ENCODE results near the gene ACOT4. TPM values are rescaled to one million over a fixed set of nuclear protein-coding genes. Genes with fewer than 3 reads are reported as not detected.
A peak's percentile ranks its signal among the peaks of the same experiment; 100 is the strongest.
"Not testable (repeated sequence)": the region's sequence is repeated elsewhere in the genome, so short reads cannot be mapped to it uniquely, and the experiment has no call there.

Gene ACOT4
- total RNA-seq, 1 experiment from 2014 or later: 1.8 TPM

DNA sequence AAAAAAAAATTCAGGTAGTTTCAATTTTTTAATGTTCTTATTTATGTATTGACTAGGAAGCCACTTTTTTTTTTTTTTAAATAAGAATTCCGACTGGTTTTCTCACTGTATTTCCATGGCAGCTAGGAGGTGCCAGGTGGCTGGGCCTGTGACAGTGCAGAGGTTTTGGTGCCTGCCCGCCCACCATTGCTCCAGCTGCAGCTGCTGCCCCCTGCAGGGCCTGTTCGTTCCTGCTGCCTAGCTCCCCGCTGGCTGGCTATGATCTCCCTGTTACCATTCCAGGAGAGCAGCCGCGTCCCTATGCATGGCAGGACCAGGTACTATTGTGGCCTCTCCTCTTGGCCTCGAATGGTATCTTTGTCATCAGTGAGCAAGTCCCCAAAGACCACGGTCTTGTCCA is 20.8 kb upstream of the ACOT4 start:
- TF ChIP-seq, protein P1, sequence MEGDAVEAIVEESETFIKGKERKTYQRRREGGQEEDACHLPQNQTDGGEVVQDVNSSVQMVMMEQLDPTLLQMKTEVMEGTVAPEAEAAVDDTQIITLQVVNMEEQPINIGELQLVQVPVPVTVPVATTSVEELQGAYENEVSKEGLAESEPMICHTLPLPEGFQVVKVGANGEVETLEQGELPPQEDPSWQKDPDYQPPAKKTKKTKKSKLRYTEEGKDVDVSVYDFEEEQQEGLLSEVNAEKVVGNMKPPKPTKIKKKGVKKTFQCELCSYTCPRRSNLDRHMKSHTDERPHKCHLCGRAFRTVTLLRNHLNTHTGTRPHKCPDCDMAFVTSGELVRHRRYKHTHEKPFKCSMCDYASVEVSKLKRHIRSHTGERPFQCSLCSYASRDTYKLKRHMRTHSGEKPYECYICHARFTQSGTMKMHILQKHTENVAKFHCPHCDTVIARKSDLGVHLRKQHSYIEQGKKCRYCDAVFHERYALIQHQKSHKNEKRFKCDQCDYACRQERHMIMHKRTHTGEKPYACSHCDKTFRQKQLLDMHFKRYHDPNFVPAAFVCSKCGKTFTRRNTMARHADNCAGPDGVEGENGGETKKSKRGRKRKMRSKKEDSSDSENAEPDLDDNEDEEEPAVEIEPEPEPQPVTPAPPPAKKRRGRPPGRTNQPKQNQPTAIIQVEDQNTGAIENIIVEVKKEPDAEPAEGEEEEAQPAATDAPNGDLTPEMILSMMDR (conservative IDR thresholded peaks at IDR 0.05): peak; percentile 72
- not testable (repeated sequence) for H3K56ac ChIP-seq (ENCODE audit: insufficient read length, low read depth, low read length); H3K79me2 ChIP-seq (ENCODE audit: insufficient read depth, low read length); H2BK15ac ChIP-seq (ENCODE audit: low read depth, low read length); H3K9ac ChIP-seq (ENCODE audit: extremely low read depth, insufficient read length, low read length); H3K4me1 ChIP-seq (ENCODE audit: insufficient read depth, low read length); H3K4ac ChIP-seq (ENCODE audit: low read depth, low read length); H4K5ac ChIP-seq (ENCODE audit: insufficient read length, low read depth, low read length); H3K79me1 ChIP-seq (ENCODE audit: insufficient read depth, low read depth, low read length, poor library complexity, severe bottlenecking); H2BK12ac ChIP-seq (ENCODE audit: insufficient read length, low read depth, low read length); H4K91ac ChIP-seq (ENCODE audit: insufficient read length, low read depth, low read length); H4K8ac ChIP-seq (replicated peaks; ENCODE audit: insufficient read length, low read depth, low read length); H2BK5ac ChIP-seq (ENCODE audit: insufficient read length, low read length); H2BK120ac ChIP-seq (ENCODE audit: low read depth, low read length, poor library complexity, severe bottlenecking); H2BK20ac ChIP-seq (ENCODE audit: low read depth, low read length, poor library complexity, severe bottlenecking); H3T11ph ChIP-seq (ENCODE audit: low read length); H3K27me3 ChIP-seq (ENCODE audit: insufficient read depth, low read length); H2AK5ac ChIP-seq (ENCODE audit: insufficient read length, low read length); H4K20me1 ChIP-seq (ENCODE audit: control insufficient read depth, insufficient read depth, insufficient read length); H3K27ac Mint-ChIP-seq; H3K4me2 ChIP-seq (ENCODE audit: insufficient read depth, insufficient read length, low read length); H3K23ac ChIP-seq (ENCODE audit: insufficient read length, low read depth, low read length); H3K9me3 ChIP-seq (ENCODE audit: control insufficient read depth, low read depth, low read length); H3K14ac ChIP-seq (ENCODE audit: insufficient read depth, low read length); H2AFZ ChIP-seq (ENCODE audit: low read length); H3K18ac ChIP-seq (ENCODE audit: insufficient read length, low read depth, low read length); H3K23me2 ChIP-seq (ENCODE audit: insufficient read length, low read depth, low read length, poor library complexity, severe bottlenecking); H3K4me3 Mint-ChIP-seq; H3K27ac ChIP-seq (ENCODE audit: insufficient read length, low read depth, low read length); H3K9me3 Mint-ChIP-seq
- peaks cover 15% of the 10 kb centered on the region for H3K27me3 Mint-ChIP-seq (ENCODE audit: low read depth)
- no CpG with 5 or more reads among the region's 8 CpGs for WGBS (ENCODE audit: extremely low coverage, insufficient read length, low lambda C conversion rate)
- DNase-seq: peak; percentile 82
- peaks cover 2 to 26% (median 19%) of the 10 kb centered on the region in 3 experiments; a peak in 6 of 7 replicates for H3K36me3 Mint-ChIP-seq (ENCODE audit: insufficient read depth in 1 of 3, low read depth in 3 of 3)
- H3K4me1 Mint-ChIP-seq: peaks cover 24 to 31% of the 10 kb centered on the region in 2 experiments

- H3K4me3 Mint-ChIP-seq, DNase-seq: not testable (repeated sequence)
Observed at GRCh38 chr14:73573034-73573433, 18.6 kb upstream of the ACOT4 start.

More at GRCh38 chr14:73573034-73573433, 18.6 kb upstream of the ACOT4 start:
- not testable (repeated sequence) for H2BK12ac ChIP-seq (ENCODE audit: insufficient read length, low read depth, low read length); H3K9me3 Mint-ChIP-seq; H2BK5ac ChIP-seq (ENCODE audit: insufficient read length, low read length); H4K5ac ChIP-seq (ENCODE audit: insufficient read length, low read depth, low read length); H2AK5ac ChIP-seq (ENCODE audit: insufficient read length, low read length); H3K4me1 ChIP-seq (ENCODE audit: insufficient read depth, low read length); H3K27ac ChIP-seq (ENCODE audit: insufficient read length, low read depth, low read length); H3K27me3 ChIP-seq (ENCODE audit: insufficient read depth, low read length); H3K23ac ChIP-seq (ENCODE audit: insufficient read length, low read depth, low read length); H3K27me3 Mint-ChIP-seq (ENCODE audit: low read depth); H3K9me3 ChIP-seq (ENCODE audit: control insufficient read depth, low read depth, low read length); H3T11ph ChIP-seq (ENCODE audit: low read length); H3K4ac ChIP-seq (ENCODE audit: low read depth, low read length); H3K79me1 ChIP-seq (ENCODE audit: insufficient read depth, low read depth, low read length, poor library complexity, severe bottlenecking); H4K91ac ChIP-seq (ENCODE audit: insufficient read length, low read depth, low read length); H3K14ac ChIP-seq (ENCODE audit: insufficient read depth, low read length); H3K18ac ChIP-seq (ENCODE audit: insufficient read length, low read depth, low read length); H4K20me1 ChIP-seq (ENCODE audit: control insufficient read depth, insufficient read depth, insufficient read length); H3K9ac ChIP-seq (ENCODE audit: extremely low read depth, insufficient read length, low read length); H2BK120ac ChIP-seq (ENCODE audit: low read depth, low read length, poor library complexity, severe bottlenecking); H3K56ac ChIP-seq (ENCODE audit: insufficient read length, low read depth, low read length); H2BK20ac ChIP-seq (ENCODE audit: low read depth, low read length, poor library complexity, severe bottlenecking); H4K8ac ChIP-seq (replicated peaks; ENCODE audit: insufficient read length, low read depth, low read length); H3K23me2 ChIP-seq (ENCODE audit: insufficient read length, low read depth, low read length, poor library complexity, severe bottlenecking); H3K27ac Mint-ChIP-seq; H2BK15ac ChIP-seq (ENCODE audit: low read depth, low read length); H3K79me2 ChIP-seq (ENCODE audit: insufficient read depth, low read length); H2AFZ ChIP-seq (ENCODE audit: low read length); H3K4me2 ChIP-seq (ENCODE audit: insufficient read depth, insufficient read length, low read length)
- Mint-ChIP-seq H3K36me3 (ENCODE audit: insufficient read depth in 1 of 3, low read depth in 3 of 3) (peaks cover 0 to 16% (median 6%) of the 10 kb centered on the region in 3 experiments; a peak in 5 of 7 replicates), H3K4me1 (peaks cover 19 to 23% of the 10 kb centered on the region in 2 experiments)
- WGBS (ENCODE audit: extremely low coverage, insufficient read length, low lambda C conversion rate): no CpG with 5 or more reads among the region's 5 CpGs

Data from H9 (cell line).